BLaER1 (cell line): ENCODE data around the gene NAT9.

Experiments
- H3K27ac ChIP-seq: shearing (Covaris generic); formaldehyde crosslinking; 2 replicates; pipeline ENCODE4 v1.8.1; 2022
- H3K27me3 ChIP-seq: shearing (Covaris generic); formaldehyde crosslinking; 2 replicates; pipeline ENCODE4 v1.8.1; 2022
- H3K36me3 ChIP-seq: shearing (Covaris generic); formaldehyde crosslinking; 2 replicates; pipeline ENCODE4 v1.8.1; 2022
- H3K4me1 ChIP-seq: shearing (Covaris generic); formaldehyde crosslinking; 2 replicates; pipeline ENCODE4 v1.8.1; 2022
- H3K4me2 ChIP-seq: shearing (Covaris generic); formaldehyde crosslinking; 2 replicates; pipeline ENCODE4 v1.8.1; 2022
- H3K4me3 ChIP-seq: shearing (Covaris generic); formaldehyde crosslinking; 2 replicates; pipeline ENCODE4 v1.8.1; 2022
- H3K9ac ChIP-seq: shearing (Covaris generic); formaldehyde crosslinking; 2 replicates; pipeline ENCODE4 v1.8.1; 2022
- H3K9me3 ChIP-seq: shearing (Covaris generic); formaldehyde crosslinking; 2 replicates; pipeline ENCODE4 v1.8.1; 2022
- H4K20me1 ChIP-seq: shearing (Covaris generic); formaldehyde crosslinking; 2 replicates; pipeline ENCODE4 v1.8.1; 2022
- Cebpa-rat ChIP-seq: shearing (Covaris generic); IDR thresholded peaks from 2 replicates; pipeline ENCODE4 v1.8.1; 2022

NAT9 gene

DNA sequence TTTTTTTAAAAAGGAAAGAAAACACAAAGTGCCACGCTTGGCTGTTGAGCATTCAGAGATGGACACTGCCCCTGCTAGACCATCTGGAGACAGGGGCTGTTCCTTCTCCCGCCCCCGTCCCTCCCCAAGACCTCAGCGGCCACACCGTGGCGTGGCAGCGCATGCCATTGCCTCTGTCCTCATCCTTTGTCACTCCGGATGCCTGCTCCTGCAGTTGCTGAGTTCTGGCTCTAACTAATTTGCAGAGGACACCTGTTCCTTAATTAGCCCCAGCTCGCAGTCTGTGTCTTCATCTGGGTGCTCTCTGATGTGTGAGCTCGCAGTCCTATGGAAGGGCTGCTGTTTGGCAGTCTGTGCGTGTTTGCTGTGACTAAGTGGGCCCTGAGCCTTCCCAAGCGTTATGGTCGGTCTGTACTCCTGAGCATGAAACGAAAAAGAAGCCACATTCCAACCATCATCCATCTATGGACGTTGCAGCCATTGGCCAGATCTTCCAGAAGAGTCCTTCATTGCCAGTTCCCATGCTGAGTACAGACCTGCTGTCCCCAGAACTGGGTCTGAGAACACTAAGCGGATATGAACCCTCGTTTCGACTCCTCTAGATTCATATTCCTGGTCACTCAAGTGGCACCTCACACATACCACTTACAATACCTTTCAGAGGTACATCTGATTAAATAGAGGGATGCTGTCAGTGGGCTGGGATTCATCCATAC is 40.9 kb upstream of the NAT9 start:
- no peak overlapping the region for H3K27ac ChIP-seq
- peak overlapping the region; percentile 84 for H3K4me2 ChIP-seq
- H3K4me1 ChIP-seq, result peaks cover 97% of the 10 kb centered on the region
- H3K36me3 ChIP-seq, result peaks cover 7% of the 10 kb centered on the region; the same call in 1 of the 2 replicates
- TF ChIP-seq Cebpa-rat, result no peak
- no peaks in the 10 kb centered on the region for H3K27me3 ChIP-seq
- no peaks in the 10 kb centered on the region for H4K20me1 ChIP-seq
- no peaks in the 10 kb centered on the region for H3K9me3 ChIP-seq
- no peak overlapping the region for H3K4me3 ChIP-seq
- no peak overlapping the region for H3K9ac ChIP-seq

DNA sequence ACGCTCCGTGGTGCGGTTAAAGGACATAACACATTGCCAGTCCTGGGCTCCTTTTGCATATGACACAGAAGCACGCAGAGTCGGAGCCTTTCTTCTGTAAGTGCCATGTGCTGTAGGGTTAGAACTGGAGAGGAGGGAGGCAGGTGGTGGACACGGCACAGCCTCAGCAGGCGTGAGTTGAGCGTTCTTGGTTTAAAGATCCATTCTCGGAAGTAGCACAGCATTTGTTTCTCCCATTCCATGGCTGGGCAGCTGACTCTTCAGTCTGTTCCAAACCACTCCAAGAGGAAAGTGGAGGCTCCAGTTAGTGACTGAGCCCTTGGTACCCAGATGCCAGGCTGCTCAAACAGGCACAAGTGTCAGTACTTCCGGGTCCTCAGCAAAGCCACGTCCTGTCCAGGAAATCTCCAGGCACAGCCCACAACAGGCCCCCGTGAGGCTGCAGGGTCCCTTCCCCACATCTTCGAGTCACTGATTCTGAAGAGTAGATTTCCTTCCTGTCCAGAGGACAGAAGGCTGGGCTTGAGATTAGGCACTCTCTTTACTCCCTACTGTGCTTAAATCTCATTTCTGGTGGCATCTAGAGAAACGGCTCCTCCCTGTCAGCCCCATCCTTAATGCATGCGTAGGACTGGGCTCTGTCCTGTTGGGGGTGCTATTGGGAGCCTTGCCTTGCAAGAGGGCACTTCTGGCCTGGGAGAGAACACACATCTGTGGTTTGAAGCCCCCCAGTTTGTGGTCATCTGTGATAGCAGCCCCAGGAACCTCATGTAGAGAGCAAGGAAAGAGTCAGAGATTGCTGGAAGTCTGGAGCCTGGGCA is 39.6 kb upstream of the NAT9 start:
- Histone ChIP-seq H3K4me3 (no peak overlapping the region; the same call in 1 of the 2 replicates), H3K9ac (peak overlapping the region; percentile 17; the same call in 1 of the 2 replicates), H4K20me1 (no peaks in the 10 kb centered on the region), H3K36me3 (peaks cover 7% of the 10 kb centered on the region; the same call in 1 of the 2 replicates), H3K4me2 (peak overlapping the region; percentile 84), H3K27me3 (no peaks in the 10 kb centered on the region), H3K27ac (peak overlapping the region; percentile 55), H3K4me1 (peaks cover 97% of the 10 kb centered on the region), H3K9me3 (no peaks in the 10 kb centered on the region)
- no peak for TF ChIP-seq Cebpa-rat

DNA sequence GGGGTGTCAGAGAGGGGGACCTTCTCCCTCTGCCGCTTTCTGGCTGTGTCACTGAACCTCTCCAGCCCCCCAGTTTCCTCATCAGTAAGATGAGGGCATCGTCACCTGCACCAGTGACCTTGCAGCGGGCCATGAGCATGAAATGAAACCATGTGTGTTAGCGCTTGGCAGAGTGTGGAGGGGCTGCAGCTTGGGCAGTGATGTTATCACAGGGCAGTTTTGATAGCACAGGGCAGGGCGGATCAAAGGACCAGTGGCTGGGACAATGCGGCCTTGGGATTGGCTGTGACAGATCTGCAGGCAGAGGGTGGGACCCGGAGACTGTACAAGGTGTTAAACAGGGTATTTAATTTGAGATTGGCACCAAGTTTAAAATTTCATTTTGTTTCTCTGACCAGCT is 38.9 kb upstream of the NAT9 start:
- Histone ChIP-seq H4K20me1 (no peaks in the 10 kb centered on the region), H3K27ac (peak overlapping the region; percentile 55; the same call in 1 of the 2 replicates), H3K36me3 (peaks cover 7% of the 10 kb centered on the region; the same call in 1 of the 2 replicates), H3K27me3 (no peaks in the 10 kb centered on the region), H3K9me3 (no peaks in the 10 kb centered on the region), H3K4me1 (peaks cover 90% of the 10 kb centered on the region), H3K4me2 (peak overlapping the region; percentile 84), H3K9ac (no peak overlapping the region), H3K4me3 (no peak overlapping the region)
- TF ChIP-seq Cebpa-rat, result no peak

DNA sequence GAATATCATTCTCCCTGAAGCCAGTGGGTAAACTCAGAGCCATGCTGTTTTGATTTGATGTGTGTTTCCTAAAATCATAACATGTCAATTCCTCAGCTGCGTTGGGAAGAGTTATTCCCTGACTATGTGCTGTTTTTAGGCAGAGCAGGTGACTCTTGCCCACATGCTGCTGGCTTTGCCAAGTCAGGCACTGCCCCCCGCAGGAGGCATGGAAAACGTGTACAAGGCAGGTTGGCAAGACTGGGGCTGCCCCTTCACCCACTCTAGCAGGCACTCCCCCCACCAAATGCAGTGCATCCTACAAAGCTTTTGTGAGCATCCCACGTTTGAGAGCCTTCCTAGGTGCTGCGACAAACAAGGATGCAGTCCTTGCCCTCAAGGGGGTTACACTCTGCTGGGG is 38.3 kb upstream of the NAT9 start:
- Histone ChIP-seq H3K27ac (no peak overlapping the region), H3K4me3 (no peak overlapping the region), H3K4me2 (peak overlapping the region; percentile 84), H3K4me1 (peaks cover 85% of the 10 kb centered on the region), H3K36me3 (peaks cover 7% of the 10 kb centered on the region; the same call in 1 of the 2 replicates), H3K9ac (no peak overlapping the region), H3K9me3 (no peaks in the 10 kb centered on the region), H3K27me3 (no peaks in the 10 kb centered on the region), H4K20me1 (no peaks in the 10 kb centered on the region)
- no peak for TF ChIP-seq Cebpa-rat

DNA sequence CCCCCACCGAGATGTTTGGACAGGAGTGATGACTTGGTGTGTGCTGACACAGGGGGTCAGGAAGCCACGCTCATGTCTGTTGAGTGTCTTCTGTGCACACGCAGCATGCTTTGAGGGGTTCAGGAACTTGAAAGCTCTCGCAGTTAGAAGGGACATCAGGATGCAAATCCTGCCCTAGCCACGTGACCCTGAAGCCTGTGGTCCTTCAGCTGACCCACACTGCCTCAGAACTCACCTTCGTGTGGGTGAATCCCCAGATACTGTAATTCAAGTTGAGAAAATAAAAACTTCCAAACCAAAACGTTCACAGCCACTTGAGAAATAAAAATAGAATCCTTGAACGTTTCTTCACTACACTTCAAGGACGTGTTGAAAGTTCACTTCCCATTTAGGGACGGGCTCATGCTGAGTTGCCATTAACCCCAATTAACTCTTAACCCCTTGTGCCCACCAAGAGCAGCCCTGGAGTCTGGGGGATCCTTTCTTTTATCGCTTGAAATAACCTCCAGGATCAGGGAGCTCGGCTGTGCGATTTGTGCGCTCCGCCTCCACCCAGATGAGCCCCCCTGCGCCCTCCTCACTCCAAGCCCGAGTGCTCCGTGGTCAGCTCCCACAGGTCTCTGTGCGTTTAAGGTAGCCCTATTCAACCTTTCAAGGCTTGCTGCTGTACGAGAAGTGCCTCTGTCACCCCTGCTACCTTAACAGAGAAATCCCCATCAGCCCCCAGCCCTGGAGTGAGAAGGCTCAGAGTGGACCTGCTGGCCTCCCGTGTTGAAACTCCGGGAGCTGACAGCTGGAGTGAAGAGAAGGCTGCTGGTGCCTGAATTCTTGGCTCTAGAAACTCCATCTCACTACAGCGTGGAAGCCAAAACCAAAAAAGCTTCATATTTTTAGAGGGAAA is 36.2 kb upstream of the NAT9 start:
- Histone ChIP-seq H3K4me2 (peak overlapping the region; percentile 84), H3K4me3 (no peak overlapping the region)

DNA sequence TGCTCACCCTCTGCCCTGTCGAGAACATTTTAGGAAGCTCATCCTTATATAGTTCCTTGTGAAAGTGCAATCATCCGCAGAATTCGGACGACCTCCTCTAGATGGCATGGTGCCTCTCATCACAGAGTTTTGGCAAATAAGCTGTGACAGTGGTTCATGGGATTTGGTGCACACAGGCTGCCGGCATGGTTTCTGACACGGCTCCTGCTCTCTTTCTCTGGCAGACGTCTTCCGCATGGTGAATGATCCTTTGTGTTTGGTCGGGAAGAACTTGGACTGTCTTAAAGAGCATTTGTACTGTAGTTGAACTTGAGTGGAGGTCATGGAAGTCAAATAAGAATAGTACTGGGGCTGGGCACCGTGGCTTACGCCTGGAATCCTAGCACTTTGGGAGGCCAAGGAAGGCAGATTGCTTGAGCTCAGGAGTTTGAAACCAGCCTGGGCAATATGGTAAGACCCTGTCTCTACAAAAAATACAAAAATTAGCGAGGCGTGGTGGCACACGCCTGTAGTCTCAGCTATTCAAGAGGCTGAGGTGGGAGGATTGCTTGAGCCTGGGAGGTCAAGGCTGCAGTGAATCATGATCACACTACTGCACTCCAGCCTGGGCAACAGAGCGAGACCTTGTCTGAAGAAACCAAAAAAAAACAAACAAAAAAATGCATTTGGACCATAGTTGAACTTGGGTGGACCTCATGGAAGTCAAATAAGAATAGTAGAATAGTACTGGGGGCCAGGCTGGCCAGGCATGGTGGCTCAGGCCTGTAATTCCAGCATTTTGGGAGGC is 34.7 kb upstream of the NAT9 start:
- H3K4me3 ChIP-seq, result no peak overlapping the region
- no peak overlapping the region for H3K9ac ChIP-seq
- H4K20me1 ChIP-seq, result peaks cover 27% of the 10 kb centered on the region
- no peaks in the 10 kb centered on the region for H3K27me3 ChIP-seq
- H3K4me2 ChIP-seq, result no peak overlapping the region
- no peak for TF ChIP-seq Cebpa-rat
- no peak overlapping the region for H3K27ac ChIP-seq
- H3K36me3 ChIP-seq, result no peaks in the 10 kb centered on the region; the same call in 1 of the 2 replicates
- H3K9me3 ChIP-seq, result no peaks in the 10 kb centered on the region
- H3K4me1 ChIP-seq, result peaks cover 75% of the 10 kb centered on the region

More for the DNA sequence above, 36.2 kb upstream of the NAT9 start:
- no peaks in the 10 kb centered on the region for H3K27me3 ChIP-seq
- peaks cover 20% of the 10 kb centered on the region for H4K20me1 ChIP-seq
- 0 out of 2 replicates have a peak overlapping the region, but pooled peaks have one; percentile 12 for H3K27ac ChIP-seq
- H3K4me1 ChIP-seq, result peaks cover 88% of the 10 kb centered on the region
- H3K9ac ChIP-seq, result no peak overlapping the region
- peaks cover 3% of the 10 kb centered on the region; the same call in 1 of the 2 replicates for H3K36me3 ChIP-seq
- TF ChIP-seq Cebpa-rat, result no peak
- no peaks in the 10 kb centered on the region for H3K9me3 ChIP-seq

DNA sequence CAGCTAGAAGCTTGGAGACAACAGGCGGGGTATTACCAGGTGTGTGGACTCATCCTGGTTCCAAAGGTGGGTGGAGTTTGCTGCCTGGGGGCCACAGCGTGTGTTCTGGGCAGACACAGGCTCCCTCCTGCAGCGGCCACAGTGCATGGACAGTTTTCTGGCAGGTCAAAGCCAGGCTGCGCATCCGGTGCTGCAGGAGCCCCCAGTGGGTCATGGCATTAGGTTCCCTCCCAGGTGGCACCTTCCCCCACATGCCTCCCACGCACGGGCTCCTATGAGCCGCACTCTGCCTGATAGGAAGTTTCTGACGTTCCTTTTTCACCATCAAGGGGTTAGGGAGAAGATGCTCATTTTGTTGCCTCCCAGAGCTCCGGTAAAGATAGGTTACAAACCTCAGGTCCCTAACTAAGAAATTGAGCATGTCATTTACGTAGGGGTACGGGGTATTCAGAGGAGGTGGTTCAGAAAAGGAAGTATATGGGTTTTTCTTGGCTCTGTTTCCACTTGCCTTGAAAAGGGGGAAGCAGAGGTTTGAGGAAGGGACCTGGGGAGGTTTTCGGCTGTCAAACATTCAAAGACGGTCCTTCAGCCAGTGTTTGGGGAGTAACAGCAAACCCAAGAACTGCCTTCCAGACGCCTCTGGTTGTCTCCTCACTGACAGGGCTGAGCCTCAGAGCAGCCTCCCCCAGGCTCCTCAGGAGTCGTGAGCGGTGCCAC is 32.7 kb upstream of the NAT9 start:
- Histone ChIP-seq H3K36me3 (peaks cover 4% of the 10 kb centered on the region; the same call in 1 of the 2 replicates), H3K27ac (no peak overlapping the region)

DNA sequence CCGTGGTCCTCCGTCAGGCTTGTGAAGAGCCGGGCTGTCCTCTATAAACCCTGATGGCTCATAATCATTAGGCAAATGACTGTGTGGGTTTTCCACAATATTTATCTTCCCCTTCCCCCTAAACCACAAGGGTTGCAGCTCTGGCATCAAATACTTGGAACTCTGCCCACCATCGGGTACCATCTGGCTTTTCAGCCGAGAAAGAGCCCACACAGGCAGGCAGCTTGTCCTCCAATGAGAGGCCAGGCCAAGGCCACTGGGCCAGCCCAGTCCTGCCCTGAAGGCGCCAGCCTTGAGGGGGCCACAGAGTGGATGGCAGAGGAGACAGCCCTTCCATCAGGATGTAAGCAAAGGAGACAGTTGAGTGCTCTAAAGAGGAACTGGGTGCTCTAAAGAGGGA is 31.8 kb upstream of the NAT9 start:
- H3K4me3 ChIP-seq, result no peak overlapping the region
- H3K4me2 ChIP-seq, result peak overlapping the region; percentile 56
- H3K36me3 ChIP-seq, result peaks cover 4% of the 10 kb centered on the region; the same call in 1 of the 2 replicates
- H3K27ac ChIP-seq, result no peak overlapping the region
- H4K20me1 ChIP-seq, result peaks cover 45% of the 10 kb centered on the region
- H3K9me3 ChIP-seq, result no peaks in the 10 kb centered on the region
- H3K9ac ChIP-seq, result no peak overlapping the region
- no peaks in the 10 kb centered on the region for H3K27me3 ChIP-seq
- peaks cover 55% of the 10 kb centered on the region for H3K4me1 ChIP-seq
- no peak for TF ChIP-seq Cebpa-rat

More for the DNA sequence above, 32.7 kb upstream of the NAT9 start:
- H3K9me3 ChIP-seq, result no peaks in the 10 kb centered on the region
- peak overlapping the region; percentile 56; the same call in 1 of the 2 replicates for H3K4me2 ChIP-seq
- H3K4me3 ChIP-seq, result no peak overlapping the region
- TF ChIP-seq Cebpa-rat, result no peak
- no peaks in the 10 kb centered on the region for H3K27me3 ChIP-seq
- no peak overlapping the region for H3K9ac ChIP-seq
- H3K4me1 ChIP-seq, result peaks cover 64% of the 10 kb centered on the region
- H4K20me1 ChIP-seq, result peaks cover 45% of the 10 kb centered on the region
